Common myeloid progenitor, CD34-positive (primary cell): ENCODE data around the gene AIFM1.

Experiments
- CTCF ChIA-PET: fragments of 350-600 bp; sonication (Branson Sonifier 250); formaldehyde crosslinking; loops from one replicate; lab custom pipeline; 2021; ENCODE audit warnings: antibody characterized with exemption; lab: Charles Lee
- POLR2A ChIA-PET: fragments of 350-600 bp; sonication (Branson Sonifier 250); formaldehyde crosslinking; loops from one replicate; lab custom pipeline; 2021; ENCODE audit warnings: antibody characterized with exemption; lab: Charles Lee
- DNase-seq, 3 donors: peaks; one replicate each; pipeline versions ENCODE4 v3.0.0 to v3.0.0-alpha.2; 2013
- H3K27ac ChIP-seq, 2 experiments: 1 replicate in 1 of 2; 2 replicates in 1 of 2; pipeline ENCODE4 v1.7.0; 2013; ENCODE audit warnings: inconsistent platforms in 2 of 2, low read length in 2 of 2, mild to moderate bottlenecking in 2 of 2, low read depth in 1 of 2, moderate library complexity in 1 of 2; ENCODE audit not compliant: severe bottlenecking in 2 of 2, insufficient read depth in 1 of 2, poor library complexity in 1 of 2
- H3K27me3 ChIP-seq, 5 experiments: replicated peaks in 2 of 5; 1 replicate in 3 of 5; 2 replicates in 2 of 5; pipeline versions ENCODE4 v1.6.1 to v1.7.0; 2013; ENCODE audit warnings: low read length in 4 of 5, mild to moderate bottlenecking in 2 of 5, moderate library complexity in 2 of 5, inconsistent platforms in 1 of 5; ENCODE audit not compliant: insufficient read depth in 5 of 5, control insufficient read depth in 4 of 5
- H3K36me3 ChIP-seq, 4 experiments: 1 replicate in 2 of 4; 2 replicates in 2 of 4; pipeline versions ENCODE4 v1.6.1 to v1.7.0; 2013; ENCODE audit warnings: low read length in 3 of 4, control low read depth in 1 of 4, mild to moderate bottlenecking in 1 of 4; ENCODE audit not compliant: control insufficient read depth in 4 of 4, insufficient read depth in 4 of 4
- H3K4me1 ChIP-seq, 4 experiments: 1 replicate in 3 of 4; 2 replicates in 1 of 4; pipeline versions ENCODE4 v1.6.1 to v1.7.1; 2013; ENCODE audit warnings: low read length in 3 of 4, mild to moderate bottlenecking in 3 of 4, control low read depth in 1 of 4, inconsistent platforms in 1 of 4, moderate library complexity in 1 of 4; ENCODE audit not compliant: control insufficient read depth in 4 of 4, insufficient read depth in 4 of 4; ENCODE audit errors: control extremely low read depth in 1 of 4
- H3K4me3 ChIP-seq, 7 experiments: 1 replicate in 4 of 7; 2 replicates in 3 of 7; pipeline versions ENCODE4 v1.5.1 to v1.7.0; 2013; ENCODE audit warnings: mild to moderate bottlenecking in 7 of 7, low read length in 6 of 7, moderate library complexity in 6 of 7, inconsistent platforms in 2 of 7, low read depth in 2 of 7, control low read depth in 1 of 7; ENCODE audit not compliant: insufficient read depth in 4 of 7, control insufficient read depth in 1 of 7; ENCODE audit errors: extremely low read depth in 1 of 7
- H3K9me3 ChIP-seq, 5 experiments: 1 replicate in 4 of 5; 2 replicates in 1 of 5; pipeline versions ENCODE4 v1.6.1 to v1.7.1; 2013; ENCODE audit warnings: low read length in 4 of 5, mild to moderate bottlenecking in 2 of 5, inconsistent platforms in 1 of 5, low read depth in 1 of 5, moderate library complexity in 1 of 5; ENCODE audit not compliant: control insufficient read depth in 4 of 5, insufficient read depth in 2 of 5; ENCODE audit errors: control extremely low read depth in 1 of 5
- WGBS: methylation state at CpG from one replicate; pipeline ENCODE4 v1.1.5; 2013; ENCODE audit not compliant: insufficient coverage; 5-methylcytosine and 5-hydroxymethylcytosine counted together

Gene AIFM1

GRCh38 chrX:130121505-130121800 lies 44.2 kb downstream of the AIFM1 start:
- no peak overlapping the region for H3K27ac ChIP-seq
- POLR2A ChIA-PET, result interaction anchor here (1.0 to 1.9 kb wide), 2 partner anchors 37 to 39 kb away, joined by 3 to 6 read pairs; no protein-coding TSS in a partner anchor

GRCh38 chrX:130120746-130121504 lies 44.7 kb downstream of the AIFM1 start:
- ChIA-PET POLR2A (interaction anchor here (0.6 to 1.9 kb wide), 4 partner anchors 10 to 44 kb away, joined by 3 to 6 read pairs (median 3); no protein-coding TSS in a partner anchor), CTCF (interaction anchor here (0.9 to 5.1 kb wide), 9 partner anchors 8 to 66 kb away, joined by 3 to 86 read pairs (median 3); no protein-coding TSS in a partner anchor)
- H3K36me3 ChIP-seq, result peaks cover 0 to 3% (median 0%) of the 10 kb centered on the region in 4 experiments
- peaks cover 0 to 6% (median 0%) of the 10 kb centered on the region in 5 experiments for H3K27me3 ChIP-seq
- peak; percentile 77 to 89 (median 86) for DNase-seq
- H3K9me3 ChIP-seq, result no peaks in the 10 kb centered on the region
- H3K4me1 ChIP-seq, result peaks cover 0 to 34% (median 22%) of the 10 kb centered on the region in 4 experiments
- peak overlapping the region; percentile 26 to 70 (median 50) for H3K4me3 ChIP-seq
- H3K27ac ChIP-seq, result no peak overlapping the region
- WGBS, result 30% methylated on average over 30 of the region's 58 CpGs

More at GRCh38 chrX:130121505-130121800, 44.2 kb downstream of the AIFM1 start:
- H3K9me3 ChIP-seq, result no peaks in the 10 kb centered on the region
- H3K4me1 ChIP-seq, result peaks cover 0 to 34% (median 22%) of the 10 kb centered on the region in 4 experiments
- peaks cover 0 to 5% (median under 1%) of the 10 kb centered on the region in 4 experiments for H3K36me3 ChIP-seq
- peak overlapping the region in 1 of 7 experiments; percentile 70 for H3K4me3 ChIP-seq
- DNase-seq, result no peak
- CTCF ChIA-PET, result interaction anchor here (0.9 to 5.1 kb wide), 11 partner anchors 9 to 66 kb away, joined by 3 to 86 read pairs (median 4); no protein-coding TSS in a partner anchor
- H3K27me3 ChIP-seq, result peaks cover 0 to 6% (median 0%) of the 10 kb centered on the region in 5 experiments
- 82% methylated on average over 12 of the region's 13 CpGs for whole genome bisulfite sequencing

- ChIA-PET POLR2A (interaction anchor here (0.6 to 1.9 kb wide), 4 partner anchors 9 to 38 kb away, joined by 3 to 6 read pairs (median 4); no protein-coding TSS in a partner anchor), CTCF (interaction anchor here (0.9 to 5.1 kb wide), 9 partner anchors 8 to 45 kb away, joined by 3 to 86 read pairs (median 3); partner anchors contain the start of gene AIFM1)
These were observed 45.3 kb downstream of the AIFM1 start for GRCh38 chrX:130120321-130120731.

GRCh38 chrX:130119312-130119898 lies 46.2 kb downstream of the AIFM1 start:
- ChIA-PET CTCF (interaction anchor here (0.7 to 5.1 kb wide), 10 partner anchors 11 to 59 kb away, joined by 3 to 86 read pairs (median 4); partner anchors contain the start of gene AIFM1), POLR2A (interaction anchor here (1.4 to 1.9 kb wide), 2 partner anchors 28 to 37 kb away, joined by 4 to 6 read pairs; no protein-coding TSS in a partner anchor)
- peaks cover 0 to 6% (median 0%) of the 10 kb centered on the region in 5 experiments for H3K27me3 ChIP-seq
- 77% methylated on average over 9 of the region's 14 CpGs for WGBS
- H3K4me1 ChIP-seq, result peaks cover 0 to 34% (median 23%) of the 10 kb centered on the region in 4 experiments
- H3K36me3 ChIP-seq, result no peaks in the 10 kb centered on the region
- DNase-seq, result no peak
- no peaks in the 10 kb centered on the region for H3K9me3 ChIP-seq
- H3K4me3 ChIP-seq, result no peak overlapping the region
- no peak overlapping the region for H3K27ac ChIP-seq

More at GRCh38 chrX:130120321-130120731, 45.3 kb downstream of the AIFM1 start:
- no peaks in the 10 kb centered on the region for H3K36me3 ChIP-seq
- peak overlapping the region in 6 of 7 experiments; percentile 26 to 70 (median 46) for H3K4me3 ChIP-seq
- H3K4me1 ChIP-seq, result peaks cover 0 to 34% (median 22%) of the 10 kb centered on the region in 4 experiments
- WGBS, result 40% methylated on average over 24 of the region's 28 CpGs
- no peaks in the 10 kb centered on the region for H3K9me3 ChIP-seq
- no peak overlapping the region for H3K27ac ChIP-seq
- DNase-seq, result peak in 2 of 3 donors; percentile 46 to 55
- peaks cover 0 to 6% (median 0%) of the 10 kb centered on the region in 5 experiments for H3K27me3 ChIP-seq

- H3K9me3 ChIP-seq, result no peaks in the 10 kb centered on the region
- CTCF ChIA-PET, result interaction anchor here (1.1 to 5.1 kb wide), 8 partner anchors 10 to 47 kb away, joined by 3 to 86 read pairs (median 6); partner anchors contain the start of gene AIFM1
- H3K4me1 ChIP-seq, result peaks cover 0 to 40% (median 24%) of the 10 kb centered on the region in 4 experiments
- WGBS, result 86% methylated on average over 17 of the region's 21 CpGs
- H3K36me3 ChIP-seq, result no peaks in the 10 kb centered on the region
- H3K4me3 ChIP-seq, result no peak overlapping the region
- H3K27ac ChIP-seq, result no peak overlapping the region
- POLR2A ChIA-PET, result interaction anchor here (1.4 kb wide), 1 partner anchor 27 kb away, joined by 4 read pairs; no protein-coding TSS in a partner anchor
- peak in 2 of 3 donors; percentile 59 to 72 for DNase-seq
- H3K27me3 ChIP-seq, result peaks cover 0 to 6% (median 0%) of the 10 kb centered on the region in 5 experiments
These were observed 47.0 kb downstream of the AIFM1 start for GRCh38 chrX:130118441-130119311.

GRCh38 chrX:130117166-130117565 lies 48.5 kb downstream of the AIFM1 start:
- DNase-seq, result no peak
- Histone ChIP-seq H3K4me1 (peaks cover 0 to 41% (median 24%) of the 10 kb centered on the region in 4 experiments), H3K27me3 (peaks cover 0 to 6% (median 0%) of the 10 kb centered on the region in 5 experiments), H3K36me3 (no peaks in the 10 kb centered on the region), H3K4me3 (no peak overlapping the region), H3K27ac (no peak overlapping the region), H3K9me3 (no peaks in the 10 kb centered on the region)
- POLR2A ChIA-PET, result no interaction called here
- 90% methylated on average over 5 of the region's 7 CpGs for WGBS
- CTCF ChIA-PET, result interaction anchor here (1.0 to 3.4 kb wide), 3 partner anchors 9 to 37 kb away, joined by 5 to 18 read pairs (median 6); no protein-coding TSS in a partner anchor
